ENCODE measurements around the gene ALOX12.

Gene ALOX12

GRCh38 chr17:7011415-7011814 is 15.6 kb downstream of the ALOX12 start:
- DNase-seq (ENCODE audit: low read depth): no peak
- TF ChIP-seq, protein P1, sequence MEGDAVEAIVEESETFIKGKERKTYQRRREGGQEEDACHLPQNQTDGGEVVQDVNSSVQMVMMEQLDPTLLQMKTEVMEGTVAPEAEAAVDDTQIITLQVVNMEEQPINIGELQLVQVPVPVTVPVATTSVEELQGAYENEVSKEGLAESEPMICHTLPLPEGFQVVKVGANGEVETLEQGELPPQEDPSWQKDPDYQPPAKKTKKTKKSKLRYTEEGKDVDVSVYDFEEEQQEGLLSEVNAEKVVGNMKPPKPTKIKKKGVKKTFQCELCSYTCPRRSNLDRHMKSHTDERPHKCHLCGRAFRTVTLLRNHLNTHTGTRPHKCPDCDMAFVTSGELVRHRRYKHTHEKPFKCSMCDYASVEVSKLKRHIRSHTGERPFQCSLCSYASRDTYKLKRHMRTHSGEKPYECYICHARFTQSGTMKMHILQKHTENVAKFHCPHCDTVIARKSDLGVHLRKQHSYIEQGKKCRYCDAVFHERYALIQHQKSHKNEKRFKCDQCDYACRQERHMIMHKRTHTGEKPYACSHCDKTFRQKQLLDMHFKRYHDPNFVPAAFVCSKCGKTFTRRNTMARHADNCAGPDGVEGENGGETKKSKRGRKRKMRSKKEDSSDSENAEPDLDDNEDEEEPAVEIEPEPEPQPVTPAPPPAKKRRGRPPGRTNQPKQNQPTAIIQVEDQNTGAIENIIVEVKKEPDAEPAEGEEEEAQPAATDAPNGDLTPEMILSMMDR (IDR thresholded peaks at IDR 0.05; ENCODE audit: control insufficient read depth, extremely low read depth, insufficient read depth): no peak
- H3K4me3 ChIP-seq (ENCODE audit: low read depth, low read length): peak overlapping the region; percentile 79

GRCh38 chr17:7011942-7012254 is 16.0 kb downstream of the ALOX12 start:
- no peak for DNase-seq (ENCODE audit: low read depth)
- H3K4me3 ChIP-seq (ENCODE audit: low read depth, low read length): peak overlapping the region; percentile 79
- TF ChIP-seq, protein P1 (IDR thresholded peaks at IDR 0.05; ENCODE audit: control insufficient read depth, extremely low read depth, insufficient read depth): no peak

DNA sequence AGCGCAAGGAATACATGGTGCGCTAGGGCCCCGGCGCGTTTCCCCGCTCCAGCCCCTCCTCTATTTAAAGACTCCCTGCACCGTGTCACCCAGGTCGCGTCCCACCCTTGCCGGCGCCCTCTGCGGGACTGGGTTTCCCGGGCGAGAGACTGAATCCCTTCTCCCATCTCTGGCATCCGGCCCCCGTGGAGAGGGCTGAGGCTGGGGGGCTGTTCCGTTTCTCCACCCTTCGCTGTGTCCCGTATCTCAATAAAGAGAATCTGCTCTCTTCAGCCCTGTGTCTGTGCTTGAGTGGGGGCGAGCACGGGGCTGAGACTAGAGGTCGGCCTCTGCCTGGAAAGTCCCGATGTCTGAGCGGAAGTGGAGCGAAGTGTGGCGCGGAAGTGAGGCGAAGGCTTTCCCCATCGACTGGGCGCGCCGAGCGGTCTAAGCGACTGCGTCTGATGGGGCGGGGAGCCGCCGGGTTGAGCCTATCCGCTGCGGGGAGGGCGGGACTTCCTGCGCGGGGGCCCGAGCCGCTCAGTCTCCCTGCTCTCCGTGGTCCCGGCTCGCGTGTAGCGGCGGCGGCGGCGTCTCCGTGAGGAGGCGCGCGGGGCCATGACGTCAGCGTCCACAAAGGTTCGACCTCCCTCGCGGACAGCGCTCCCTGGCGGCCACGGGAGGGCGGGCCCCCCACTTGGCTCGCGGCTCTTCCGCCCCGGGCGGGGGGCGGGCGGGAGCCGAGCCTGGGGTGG is 18.6 kb downstream of the ALOX12 start:
- DNase-seq (ENCODE audit: low read depth): peak; percentile 85
- peak overlapping the region; percentile 79 for H3K4me3 ChIP-seq (ENCODE audit: low read depth, low read length)
- TF ChIP-seq, protein P1 (IDR thresholded peaks at IDR 0.05; ENCODE audit: control insufficient read depth, extremely low read depth, insufficient read depth): peak; percentile 91

DNA sequence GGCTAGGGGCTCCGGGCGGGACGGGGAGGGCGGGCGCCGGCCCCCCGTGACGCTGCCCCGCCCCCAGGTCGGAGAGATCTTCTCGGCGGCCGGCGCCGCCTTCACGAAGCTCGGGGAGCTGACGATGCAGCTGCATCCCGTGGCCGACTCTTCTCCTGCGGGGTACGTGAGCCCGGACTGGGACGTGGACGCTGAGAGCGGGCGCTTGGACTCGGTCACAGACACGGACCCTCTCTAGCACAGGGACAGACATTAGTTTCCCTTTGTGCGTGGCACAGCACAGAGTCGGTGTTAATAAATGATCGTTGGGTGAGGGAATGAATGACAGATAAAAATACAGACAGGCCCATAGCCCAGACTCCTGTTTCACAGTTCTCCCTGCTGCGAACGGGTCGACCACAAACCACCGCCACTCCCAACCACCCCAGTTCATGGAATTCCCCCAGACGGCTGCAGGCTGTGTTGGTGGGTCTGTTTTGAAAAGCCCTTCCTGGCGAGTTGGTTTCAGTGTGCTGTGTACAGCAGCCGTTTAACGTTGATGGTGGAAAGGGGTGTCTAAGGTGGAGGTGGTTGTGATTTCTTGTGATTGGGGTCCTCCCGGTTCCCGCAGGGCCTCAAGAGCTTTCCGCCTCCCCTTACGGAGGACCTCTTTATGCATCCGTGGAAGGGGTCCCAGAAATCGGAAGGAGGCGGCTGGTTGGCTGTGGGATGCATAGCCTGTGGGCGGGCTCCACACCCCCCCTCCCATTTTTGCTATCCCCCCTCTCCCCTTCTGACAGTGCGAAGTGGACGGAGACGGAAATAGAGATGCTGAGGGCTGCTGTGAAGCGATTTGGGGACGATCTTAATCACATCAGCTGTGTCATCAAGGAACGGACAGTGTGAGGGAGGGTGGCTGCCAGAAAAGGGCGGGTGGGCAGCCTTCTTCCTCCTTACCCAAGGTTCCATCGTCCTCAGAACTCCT is 19.4 kb downstream of the ALOX12 start:
- no peak for DNase-seq (ENCODE audit: low read depth)
- TF ChIP-seq, protein P1 (IDR thresholded peaks at IDR 0.05; ENCODE audit: control insufficient read depth, extremely low read depth, insufficient read depth): no peak

DNA sequence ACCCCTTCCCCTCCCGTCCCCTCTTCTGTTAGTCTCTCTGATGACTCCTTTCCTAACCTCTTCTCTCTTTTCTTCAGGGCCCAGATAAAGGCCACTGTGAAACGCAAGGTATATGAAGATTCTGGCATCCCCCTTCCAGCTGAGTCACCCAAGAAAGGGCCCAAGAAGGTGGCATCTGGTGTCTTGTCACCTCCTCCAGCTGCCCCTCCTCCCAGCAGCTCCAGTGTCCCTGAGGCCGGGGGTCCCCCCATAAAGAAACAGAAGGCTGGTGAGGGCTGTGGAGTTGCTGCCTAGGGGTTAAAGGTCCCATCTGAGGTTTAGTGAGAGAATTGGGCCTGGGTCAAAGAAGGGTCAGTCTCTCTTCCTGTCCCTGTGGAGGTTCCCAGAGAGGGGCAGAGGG is 20.6 kb downstream of the ALOX12 start:
- no peak for DNase-seq (ENCODE audit: low read depth)
- TF ChIP-seq, protein P1 (IDR thresholded peaks at IDR 0.05; ENCODE audit: control insufficient read depth, extremely low read depth, insufficient read depth): no peak
- no peak overlapping the region for H3K4me3 ChIP-seq (ENCODE audit: low read depth, low read length)

More for the DNA sequence above, 19.4 kb downstream of the ALOX12 start:
- H3K4me3 ChIP-seq (ENCODE audit: low read depth, low read length): peak overlapping the region; percentile 79

DNA sequence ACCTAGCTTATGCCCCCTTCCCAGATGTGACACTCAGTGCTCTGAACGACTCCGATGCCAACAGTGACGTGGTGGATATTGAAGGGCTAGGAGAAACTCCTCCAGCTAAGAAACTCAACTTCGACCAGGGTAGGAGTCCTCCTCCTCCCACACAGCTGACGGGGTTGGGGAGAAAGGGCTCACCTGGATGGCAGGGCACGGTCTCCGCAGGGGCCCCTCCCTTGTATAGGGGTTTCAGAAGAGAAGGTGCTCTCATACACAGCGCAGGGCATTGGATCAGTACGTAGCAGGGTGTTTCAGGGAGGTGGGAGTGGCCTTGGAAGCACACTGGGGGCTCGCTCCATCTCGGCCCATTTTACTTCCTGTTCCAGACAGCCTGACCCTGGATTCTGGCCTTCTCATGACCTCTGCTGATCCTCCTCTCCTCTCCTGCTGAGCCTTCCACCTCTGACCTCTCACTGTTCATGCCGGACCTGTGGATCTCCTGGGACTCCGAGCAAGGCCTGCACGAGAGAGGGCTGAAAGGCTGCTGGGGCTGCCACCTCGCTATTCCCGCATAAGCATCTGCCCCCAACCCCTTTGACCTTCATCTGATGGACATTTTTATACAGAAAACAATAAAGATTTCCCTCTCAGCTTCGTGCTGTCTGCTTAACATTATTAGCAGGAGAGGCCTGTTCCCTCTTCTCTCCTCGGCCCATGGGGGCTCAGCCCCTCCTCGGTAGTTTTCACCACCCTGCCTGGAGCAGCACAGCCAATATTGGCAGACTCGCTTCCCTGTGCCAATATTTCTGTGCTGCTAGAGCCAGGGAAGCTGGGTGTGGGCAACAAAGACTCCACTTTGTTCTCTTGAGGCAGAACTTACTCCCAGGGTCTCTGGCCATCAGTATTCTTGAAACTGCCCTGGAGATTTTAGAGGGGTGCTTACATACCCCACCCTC is 21.3 kb downstream of the ALOX12 start:
- H3K4me3 ChIP-seq (ENCODE audit: low read depth, low read length): no peak overlapping the region
- TF ChIP-seq, protein P1 (IDR thresholded peaks at IDR 0.05; ENCODE audit: control insufficient read depth, extremely low read depth, insufficient read depth): no peak
- no peak for DNase-seq (ENCODE audit: low read depth)

Measured in LNCaP clone FGC (cell line).